HUES48 (cell line): Measurements from ENCODE around the gene SPANXN4.

Experiments used
- H3K27ac ChIP-seq: one replicate; pipeline ENCODE4 v1.7.0; 2013; ENCODE audit warnings: low read depth, low read length, inconsistent platforms
- H3K27me3 ChIP-seq: 2 replicates; pipeline ENCODE4 v1.6.1; 2013; ENCODE audit warnings: mild to moderate bottlenecking, low read length; ENCODE audit not compliant: control insufficient read depth, insufficient read depth
- H3K36me3 ChIP-seq: 2 replicates; pipeline ENCODE4 v1.6.1; 2013; ENCODE audit warnings: low read length; ENCODE audit not compliant: control insufficient read depth, insufficient read depth
- H3K4me1 ChIP-seq: 2 replicates; pipeline ENCODE4 v1.6.1; 2013; ENCODE audit warnings: mild to moderate bottlenecking, low read length; ENCODE audit not compliant: control insufficient read depth, insufficient read depth
- H3K4me3 ChIP-seq: 2 replicates; pipeline ENCODE4 v1.5.1; 2013; ENCODE audit warnings: mild to moderate bottlenecking, low read depth, low read length
- H3K9ac ChIP-seq: 2 replicates; pipeline ENCODE4 v1.6.1; 2013; ENCODE audit warnings: mild to moderate bottlenecking, low read depth, low read length, moderate library complexity
- H3K9me3 ChIP-seq: 2 replicates; pipeline ENCODE4 v1.6.1; 2013; ENCODE audit warnings: low read length; ENCODE audit not compliant: control insufficient read depth, insufficient read depth

The SPANXN4 gene

GRCh38 chrX:143025628-143026027 lies at the start of gene SPANXN4:
TSS of gene SPANXN4 (plus strand) at chrX:143025928. CDS start at chrX:143026015, 87 bp downstream.
- Histone ChIP-seq H3K27ac (no peak within 1 kb of the TSS), H3K9ac (no peak within 1 kb of the TSS), H3K4me1 (no peaks in the 10 kb centered on the region), H3K9me3 (peaks cover 31% of the 10 kb centered on the region), H3K27me3 (no peaks in the 10 kb centered on the region), H3K4me3 (no peak within 1 kb of the TSS), H3K36me3 (no peaks in the 10 kb centered on the region)

- Histone ChIP-seq H3K27ac (no peak overlapping the region), H3K27me3 (no peaks in the 10 kb centered on the region), H3K36me3 (no peaks in the 10 kb centered on the region), H3K4me1 (no peaks in the 10 kb centered on the region), H3K4me3 (no peak overlapping the region), H3K9ac (no peak overlapping the region), H3K9me3 (peaks cover 16% of the 10 kb centered on the region)
Observed at GRCh38 chrX:142977128-142977914, 48.4 kb upstream of the SPANXN4 start.

- Histone ChIP-seq H3K27me3 (no peaks in the 10 kb centered on the region), H3K4me3 (no peak overlapping the region), H3K4me1 (no peaks in the 10 kb centered on the region)
Observed at GRCh38 chrX:142978130-142978684, 47.5 kb upstream of the SPANXN4 start.

GRCh38 chrX:142982679-142983078 lies 43.0 kb upstream of the SPANXN4 start:
- Histone ChIP-seq H3K27me3 (no peaks in the 10 kb centered on the region), H3K4me1 (no peaks in the 10 kb centered on the region), H3K36me3 (no peaks in the 10 kb centered on the region), H3K27ac (no peak overlapping the region), H3K4me3 (no peak overlapping the region), H3K9me3 (peaks cover 19% of the 10 kb centered on the region), H3K9ac (no peak overlapping the region)

More at GRCh38 chrX:142978130-142978684, 47.5 kb upstream of the SPANXN4 start:
- H3K9me3 ChIP-seq: peaks cover 9% of the 10 kb centered on the region; the same call in 1 of the 2 replicates
- H3K36me3 ChIP-seq: no peaks in the 10 kb centered on the region
- H3K9ac ChIP-seq: no peak overlapping the region
- no peak overlapping the region for H3K27ac ChIP-seq

- Histone ChIP-seq H3K27me3 (no peaks in the 10 kb centered on the region), H3K27ac (no peak overlapping the region), H3K9ac (no peak overlapping the region), H3K36me3 (no peaks in the 10 kb centered on the region), H3K4me1 (no peaks in the 10 kb centered on the region), H3K9me3 (peaks cover 42% of the 10 kb centered on the region), H3K4me3 (no peak overlapping the region)
Observed at GRCh38 chrX:142994988-142995387, 30.7 kb upstream of the SPANXN4 start.

- H3K27ac ChIP-seq: no peak overlapping the region
- H3K9me3 ChIP-seq: peaks cover 41% of the 10 kb centered on the region
- no peaks in the 10 kb centered on the region for H3K27me3 ChIP-seq
- no peaks in the 10 kb centered on the region for H3K4me1 ChIP-seq
- H3K4me3 ChIP-seq: no peak overlapping the region
- no peaks in the 10 kb centered on the region for H3K36me3 ChIP-seq
- no peak overlapping the region for H3K9ac ChIP-seq
Observed at GRCh38 chrX:142998447-142999198, 27.1 kb upstream of the SPANXN4 start.

- Histone ChIP-seq H3K36me3 (no peaks in the 10 kb centered on the region), H3K4me1 (no peaks in the 10 kb centered on the region), H3K27ac (no peak overlapping the region), H3K27me3 (no peaks in the 10 kb centered on the region), H3K9ac (no peak overlapping the region), H3K9me3 (peaks cover 35% of the 10 kb centered on the region), H3K4me3 (no peak overlapping the region)
Observed at GRCh38 chrX:142999199-142999701, 26.5 kb upstream of the SPANXN4 start.

- no peak overlapping the region for H3K27ac ChIP-seq
- no peak overlapping the region for H3K9ac ChIP-seq
- peaks cover 21% of the 10 kb centered on the region; the same call in 1 of the 2 replicates for H3K9me3 ChIP-seq
- H3K4me1 ChIP-seq: no peaks in the 10 kb centered on the region
- no peaks in the 10 kb centered on the region for H3K36me3 ChIP-seq
- no peak overlapping the region for H3K4me3 ChIP-seq
- no peaks in the 10 kb centered on the region for H3K27me3 ChIP-seq
Observed at GRCh38 chrX:143002206-143002605, 23.5 kb upstream of the SPANXN4 start.

GRCh38 chrX:143017272-143017671 lies 8.5 kb upstream of the SPANXN4 start:
- no peaks in the 10 kb centered on the region for H3K36me3 ChIP-seq
- no peak overlapping the region for H3K4me3 ChIP-seq
- H3K9me3 ChIP-seq: peaks cover 49% of the 10 kb centered on the region
- no peak overlapping the region for H3K9ac ChIP-seq
- H3K27ac ChIP-seq: no peak overlapping the region
- no peaks in the 10 kb centered on the region for H3K27me3 ChIP-seq
- no peaks in the 10 kb centered on the region for H3K4me1 ChIP-seq

GRCh38 chrX:143027275-143027674 lies 1.5 kb downstream of the SPANXN4 start:
- H3K9ac ChIP-seq: no peak overlapping the region
- H3K27me3 ChIP-seq: no peaks in the 10 kb centered on the region
- H3K9me3 ChIP-seq: peaks cover 32% of the 10 kb centered on the region
- no peak overlapping the region for H3K4me3 ChIP-seq
- no peak overlapping the region for H3K27ac ChIP-seq
- no peaks in the 10 kb centered on the region for H3K4me1 ChIP-seq
- H3K36me3 ChIP-seq: no peaks in the 10 kb centered on the region

- Histone ChIP-seq H3K4me3 (no peak overlapping the region), H3K27ac (no peak overlapping the region), H3K4me1 (no peaks in the 10 kb centered on the region), H3K36me3 (no peaks in the 10 kb centered on the region), H3K9me3 (peaks cover 31% of the 10 kb centered on the region), H3K27me3 (no peaks in the 10 kb centered on the region), H3K9ac (no peak overlapping the region)
Observed at GRCh38 chrX:143047511-143047910, 21.8 kb downstream of the SPANXN4 start.
